ENCODE data around the gene PAH. TPM values are rescaled to one million over a fixed set of nuclear protein-coding genes. Genes with fewer than 3 reads are reported as not detected.

The PAH gene
- total and polyA plus RNA-seq, 2 of the 13 experiments (the other 11 are each of a cell fraction or from before 2014, with no cell fraction given) = 192 to 451 TPM

DNA sequence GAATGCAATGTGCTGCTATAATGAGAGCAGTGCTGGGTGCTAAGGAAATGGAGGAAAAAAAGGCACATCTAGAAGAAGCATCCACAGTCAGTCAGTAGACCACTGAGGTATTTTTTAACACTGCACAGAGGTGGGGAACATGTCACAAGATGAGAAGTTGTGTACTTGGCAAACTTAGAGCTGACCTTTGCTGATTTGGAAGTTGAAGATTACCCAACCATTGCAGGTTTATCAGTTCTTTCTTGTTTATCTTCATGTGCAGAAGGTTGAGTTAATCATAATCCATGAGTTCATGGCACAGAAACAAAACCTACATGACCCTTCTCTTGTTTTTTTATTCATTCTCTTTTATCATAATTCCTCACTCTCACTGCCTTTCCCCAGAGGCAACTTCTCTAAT, 3.2 kb upstream of the PAH start (continued):
- TF ChIP-seq YEATS4 (CRISPR knock-in tag; IDR thresholded peaks at IDR 0.05; ENCODE audit: borderline replicate concordance) (0 out of 2 replicates have a peak, but pooled peaks have one; percentile 32), TEAD3 (CRISPR knock-in tag; optimal IDR thresholded peaks at IDR 0.05; ENCODE audit: borderline replicate concordance) (peak; percentile 88), SP2 (CRISPR knock-in tag; IDR thresholded peaks at IDR 0.05) (no peak), ATRX (CRISPR knock-in tag; IDR thresholded peaks at IDR 0.05; ENCODE audit: borderline replicate concordance) (no peak), CREM (IDR thresholded peaks at IDR 0.05) (peak; percentile 93), CREM (CRISPR knock-in tag; IDR thresholded peaks at IDR 0.05) (no peak), GATA4 (IDR thresholded peaks at IDR 0.05; ENCODE audit: borderline replicate concordance, low read depth) (peak; percentile 97), SRY (CRISPR knock-in tag; IDR thresholded peaks at IDR 0.05) (no peak), MTF2 (CRISPR knock-in tag; IDR thresholded peaks at IDR 0.05; ENCODE audit: borderline replicate concordance) (no peak), ZNF382 (CRISPR knock-in tag; IDR thresholded peaks at IDR 0.05; ENCODE audit: borderline replicate concordance) (no peak), ZNF260 (CRISPR knock-in tag; IDR thresholded peaks at IDR 0.05; ENCODE audit: borderline replicate concordance, low read depth) (no peak), DPF2 (CRISPR knock-in tag; IDR thresholded peaks at IDR 0.05; ENCODE audit: borderline replicate concordance, low read depth) (peak; percentile 91), ZBTB8A (CRISPR knock-in tag; IDR thresholded peaks at IDR 0.05; ENCODE audit: borderline replicate concordance, low read depth) (no peak), ARNT (IDR thresholded peaks at IDR 0.05) (no peak), NPAS2 (CRISPR knock-in tag; IDR thresholded peaks at IDR 0.05; ENCODE audit: borderline replicate concordance) (no peak), HHEX (CRISPR knock-in tag; IDR thresholded peaks at IDR 0.05) (peak; percentile 86; the same call in 1 of the 2 replicates)
- TF ChIP-seq, protein P1, sequence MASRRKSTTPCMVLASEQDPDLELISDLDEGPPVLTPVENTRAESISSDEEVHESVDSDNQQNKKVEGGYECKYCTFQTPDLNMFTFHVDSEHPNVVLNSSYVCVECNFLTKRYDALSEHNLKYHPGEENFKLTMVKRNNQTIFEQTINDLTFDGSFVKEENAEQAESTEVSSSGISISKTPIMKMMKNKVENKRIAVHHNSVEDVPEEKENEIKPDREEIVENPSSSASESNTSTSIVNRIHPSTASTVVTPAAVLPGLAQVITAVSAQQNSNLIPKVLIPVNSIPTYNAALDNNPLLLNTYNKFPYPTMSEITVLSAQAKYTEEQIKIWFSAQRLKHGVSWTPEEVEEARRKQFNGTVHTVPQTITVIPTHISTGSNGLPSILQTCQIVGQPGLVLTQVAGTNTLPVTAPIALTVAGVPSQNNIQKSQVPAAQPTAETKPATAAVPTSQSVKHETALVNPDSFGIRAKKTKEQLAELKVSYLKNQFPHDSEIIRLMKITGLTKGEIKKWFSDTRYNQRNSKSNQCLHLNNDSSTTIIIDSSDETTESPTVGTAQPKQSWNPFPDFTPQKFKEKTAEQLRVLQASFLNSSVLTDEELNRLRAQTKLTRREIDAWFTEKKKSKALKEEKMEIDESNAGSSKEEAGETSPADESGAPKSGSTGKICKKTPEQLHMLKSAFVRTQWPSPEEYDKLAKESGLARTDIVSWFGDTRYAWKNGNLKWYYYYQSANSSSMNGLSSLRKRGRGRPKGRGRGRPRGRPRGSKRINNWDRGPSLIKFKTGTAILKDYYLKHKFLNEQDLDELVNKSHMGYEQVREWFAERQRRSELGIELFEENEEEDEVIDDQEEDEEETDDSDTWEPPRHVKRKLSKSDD (CRISPR knock-in tag; IDR thresholded peaks at IDR 0.05; ENCODE audit: low read depth) = peak; percentile 67; the same call in 1 of the 2 replicates
- TF ChIP-seq, protein P2, sequence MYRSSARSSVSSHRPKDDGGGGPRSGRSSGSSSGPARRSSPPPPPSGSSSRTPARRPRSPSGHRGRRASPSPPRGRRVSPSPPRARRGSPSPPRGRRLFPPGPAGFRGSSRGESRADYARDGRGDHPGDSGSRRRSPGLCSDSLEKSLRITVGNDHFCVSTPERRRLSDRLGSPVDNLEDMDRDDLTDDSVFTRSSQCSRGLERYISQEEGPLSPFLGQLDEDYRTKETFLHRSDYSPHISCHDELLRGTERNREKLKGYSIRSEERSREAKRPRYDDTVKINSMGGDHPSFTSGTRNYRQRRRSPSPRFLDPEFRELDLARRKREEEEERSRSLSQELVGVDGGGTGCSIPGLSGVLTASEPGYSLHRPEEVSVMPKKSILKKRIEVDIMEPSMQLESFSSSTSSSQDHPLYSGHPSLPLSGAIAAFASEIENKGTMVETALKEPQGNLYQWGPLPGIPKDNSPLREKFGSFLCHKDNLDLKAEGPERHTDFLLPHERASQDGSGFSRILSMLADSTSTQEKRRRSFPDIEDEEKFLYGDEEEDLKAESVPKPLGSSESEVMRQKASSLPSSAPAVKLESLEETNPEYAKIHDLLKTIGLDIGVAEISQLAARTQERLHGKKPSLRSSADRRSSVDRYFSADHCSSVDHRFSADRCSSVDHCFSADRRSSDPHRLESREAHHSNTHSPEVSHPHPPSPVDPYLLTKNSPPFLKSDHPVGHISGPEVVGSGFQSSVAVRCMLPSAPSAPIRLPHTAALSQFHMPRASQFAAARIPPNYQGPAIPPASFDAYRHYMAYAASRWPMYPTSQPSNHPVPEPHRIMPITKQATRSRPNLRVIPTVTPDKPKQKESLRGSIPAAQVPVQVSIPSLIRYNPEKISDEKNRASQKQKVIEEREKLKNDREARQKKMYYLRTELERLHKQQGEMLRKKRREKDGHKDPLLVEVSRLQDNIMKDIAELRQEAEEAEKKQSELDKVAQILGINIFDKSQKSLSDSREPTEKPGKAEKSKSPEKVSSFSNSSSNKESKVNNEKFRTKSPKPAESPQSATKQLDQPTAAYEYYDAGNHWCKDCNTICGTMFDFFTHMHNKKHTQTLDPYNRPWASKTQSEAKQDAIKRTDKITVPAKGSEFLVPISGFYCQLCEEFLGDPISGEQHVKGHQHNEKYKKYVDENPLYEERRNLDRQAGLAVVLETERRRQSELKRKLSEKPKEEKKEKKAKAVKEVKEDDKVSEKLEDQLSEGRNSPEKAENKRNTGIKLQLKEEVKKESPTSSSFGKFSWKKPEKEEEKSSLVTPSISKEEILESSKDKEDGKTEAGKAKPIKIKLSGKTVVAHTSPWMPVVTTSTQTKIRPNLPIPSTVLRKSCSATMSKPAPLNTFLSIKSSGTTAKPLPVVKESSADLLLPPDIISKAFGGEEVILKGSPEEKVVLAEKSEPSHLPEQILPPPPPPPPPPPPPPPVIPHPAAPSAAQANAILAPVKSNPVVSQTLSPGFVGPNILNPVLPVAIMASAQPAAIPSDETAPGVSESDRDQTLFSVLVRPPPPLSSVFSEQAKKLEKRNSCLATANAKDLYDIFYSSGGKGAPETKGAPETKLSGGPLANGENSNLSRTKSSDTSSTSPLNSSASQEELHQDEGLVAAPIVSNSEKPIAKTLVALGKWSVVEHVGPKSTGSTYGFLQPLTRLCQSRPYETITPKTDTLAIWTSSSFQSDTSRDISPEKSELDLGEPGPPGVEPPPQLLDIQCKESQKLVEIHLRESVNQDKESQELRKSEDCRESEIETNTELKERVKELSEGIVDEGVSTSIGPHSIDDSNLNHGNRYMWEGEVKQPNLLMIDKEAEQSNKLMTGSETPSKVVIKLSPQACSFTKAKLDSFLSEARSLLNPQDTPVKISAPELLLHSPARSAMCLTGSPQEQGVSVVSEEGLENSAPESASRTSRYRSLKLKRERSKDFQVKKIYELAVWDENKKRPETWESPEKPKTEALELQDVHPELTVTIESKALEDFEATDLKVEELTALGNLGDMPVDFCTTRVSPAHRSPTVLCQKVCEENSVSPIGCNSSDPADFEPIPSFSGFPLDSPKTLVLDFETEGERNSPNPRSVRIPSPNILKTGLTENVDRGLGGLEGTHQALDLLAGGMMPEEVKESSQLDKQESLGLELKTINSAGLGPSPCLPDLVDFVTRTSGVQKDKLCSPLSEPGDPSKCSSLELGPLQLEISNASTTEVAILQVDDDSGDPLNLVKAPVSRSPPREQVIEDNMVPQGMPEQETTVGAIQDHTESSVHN (CRISPR knock-in tag; IDR thresholded peaks at IDR 0.05) = no peak

All from HepG2 (cell line).